ENCODE results near the gene ZNF747.

GRCh38 chr16:30521476-30521872, 13.2 kb downstream of the ZNF747 start:
- TF ChIP-seq, protein P1, sequence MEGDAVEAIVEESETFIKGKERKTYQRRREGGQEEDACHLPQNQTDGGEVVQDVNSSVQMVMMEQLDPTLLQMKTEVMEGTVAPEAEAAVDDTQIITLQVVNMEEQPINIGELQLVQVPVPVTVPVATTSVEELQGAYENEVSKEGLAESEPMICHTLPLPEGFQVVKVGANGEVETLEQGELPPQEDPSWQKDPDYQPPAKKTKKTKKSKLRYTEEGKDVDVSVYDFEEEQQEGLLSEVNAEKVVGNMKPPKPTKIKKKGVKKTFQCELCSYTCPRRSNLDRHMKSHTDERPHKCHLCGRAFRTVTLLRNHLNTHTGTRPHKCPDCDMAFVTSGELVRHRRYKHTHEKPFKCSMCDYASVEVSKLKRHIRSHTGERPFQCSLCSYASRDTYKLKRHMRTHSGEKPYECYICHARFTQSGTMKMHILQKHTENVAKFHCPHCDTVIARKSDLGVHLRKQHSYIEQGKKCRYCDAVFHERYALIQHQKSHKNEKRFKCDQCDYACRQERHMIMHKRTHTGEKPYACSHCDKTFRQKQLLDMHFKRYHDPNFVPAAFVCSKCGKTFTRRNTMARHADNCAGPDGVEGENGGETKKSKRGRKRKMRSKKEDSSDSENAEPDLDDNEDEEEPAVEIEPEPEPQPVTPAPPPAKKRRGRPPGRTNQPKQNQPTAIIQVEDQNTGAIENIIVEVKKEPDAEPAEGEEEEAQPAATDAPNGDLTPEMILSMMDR (IDR thresholded peaks at IDR 0.05): no peak
- TF ChIP-seq EP300 (IDR thresholded peaks at IDR 0.05): no peak
